Amygdala (tissue), 56 donors: Measurements from ENCODE around the gene APOL6.

Experiments used
- DNase-seq, 56 donors: peaks; one replicate each; lab custom pipeline; 2025; lab: John Stamatoyannopoulos, UW

APOL6 gene, protein sequence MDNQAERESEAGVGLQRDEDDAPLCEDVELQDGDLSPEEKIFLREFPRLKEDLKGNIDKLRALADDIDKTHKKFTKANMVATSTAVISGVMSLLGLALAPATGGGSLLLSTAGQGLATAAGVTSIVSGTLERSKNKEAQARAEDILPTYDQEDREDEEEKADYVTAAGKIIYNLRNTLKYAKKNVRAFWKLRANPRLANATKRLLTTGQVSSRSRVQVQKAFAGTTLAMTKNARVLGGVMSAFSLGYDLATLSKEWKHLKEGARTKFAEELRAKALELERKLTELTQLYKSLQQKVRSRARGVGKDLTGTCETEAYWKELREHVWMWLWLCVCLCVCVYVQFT

DNA sequence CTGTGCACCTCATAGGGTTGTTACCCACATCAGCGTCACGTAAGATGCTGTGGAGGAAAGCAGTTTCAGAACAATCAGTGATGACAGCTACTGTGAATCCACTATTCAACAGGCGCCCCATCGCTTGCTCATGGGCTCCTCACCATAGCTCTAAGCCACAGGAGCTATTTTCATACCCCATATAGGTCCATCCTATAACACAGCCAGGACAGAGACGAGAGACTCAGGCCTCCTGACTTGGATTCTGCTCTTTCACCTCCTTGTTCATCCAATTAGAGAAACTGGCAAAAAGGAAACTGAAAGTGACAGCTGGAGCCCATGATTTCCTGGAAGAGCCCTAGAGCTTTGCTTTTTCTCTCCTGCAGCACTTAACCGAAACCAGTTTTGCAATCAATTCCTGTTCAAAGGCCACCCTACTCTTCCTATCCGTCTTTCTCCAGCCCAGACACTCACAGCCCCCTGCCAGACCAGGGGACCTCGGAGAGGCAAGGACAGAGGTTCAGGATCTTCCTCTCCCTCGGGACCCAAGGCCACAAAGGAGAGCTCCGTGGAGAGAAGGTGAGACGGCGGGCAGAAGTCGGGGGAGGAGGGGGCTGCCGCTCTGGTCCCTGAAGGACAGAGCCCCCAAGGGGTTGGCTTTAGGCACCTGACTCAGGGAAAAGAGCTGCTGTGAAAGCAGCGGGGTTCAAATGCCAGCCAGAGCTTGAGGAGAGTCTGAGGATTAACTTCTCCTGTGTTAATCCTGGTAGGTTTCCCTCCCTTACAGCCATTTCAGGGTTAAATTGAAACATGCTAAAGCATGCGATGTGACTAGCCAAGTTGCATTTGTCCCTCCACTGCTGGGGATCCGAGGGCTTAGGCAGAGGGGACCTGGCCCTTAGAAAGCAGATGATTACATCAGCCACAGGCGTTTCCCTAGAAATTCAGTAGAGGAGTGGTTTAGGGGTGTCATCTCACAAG lies at the start of gene APOL6:
Gene APOL6, plus strand, starts transcription at position 381 of the 960 bp plus-strand sequence. CDS start 7,980 bp downstream, outside the sequence.
- peak in 20 of 56 donors; percentile 3 to 48 (median 18) for DNase-seq

- DNase-seq = no peak
Observed at GRCh38 chr22:35599364-35599763, 48.9 kb upstream of the APOL6 start.

GRCh38 chr22:35600476-35600875 lies 47.8 kb upstream of the APOL6 start:
- DNase-seq = no peak

DNA sequence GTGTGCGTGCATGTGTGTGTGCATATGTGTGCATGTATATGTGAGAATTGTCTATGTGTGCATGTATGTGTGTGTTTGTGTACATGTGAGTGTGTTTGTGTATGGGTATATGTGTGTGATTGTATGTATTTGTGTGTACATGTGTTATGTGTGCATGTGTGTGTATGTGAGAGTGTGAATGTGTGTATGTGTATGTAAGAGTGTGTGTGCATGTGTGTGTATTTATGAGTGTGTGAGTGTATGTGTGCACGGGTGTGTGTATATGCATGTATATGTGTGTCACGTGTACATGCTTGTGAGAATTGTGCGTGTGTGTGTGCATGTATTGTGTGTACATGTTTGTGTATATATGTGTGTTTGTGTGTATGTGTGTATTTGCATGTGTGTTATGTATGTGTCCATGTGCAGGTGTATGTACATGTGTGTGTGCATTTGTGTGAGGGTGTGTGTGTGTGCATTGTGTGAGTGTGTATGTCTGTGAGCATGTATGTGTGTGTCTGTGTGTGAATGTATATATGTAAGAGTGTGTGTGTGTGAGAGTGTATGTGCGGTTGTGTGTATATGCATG lies 47.1 kb upstream of the APOL6 start:
- no peak for DNase-seq

GRCh38 chr22:35601743-35602615 lies 46.3 kb upstream of the APOL6 start:
- DNase-seq = no peak

DNA sequence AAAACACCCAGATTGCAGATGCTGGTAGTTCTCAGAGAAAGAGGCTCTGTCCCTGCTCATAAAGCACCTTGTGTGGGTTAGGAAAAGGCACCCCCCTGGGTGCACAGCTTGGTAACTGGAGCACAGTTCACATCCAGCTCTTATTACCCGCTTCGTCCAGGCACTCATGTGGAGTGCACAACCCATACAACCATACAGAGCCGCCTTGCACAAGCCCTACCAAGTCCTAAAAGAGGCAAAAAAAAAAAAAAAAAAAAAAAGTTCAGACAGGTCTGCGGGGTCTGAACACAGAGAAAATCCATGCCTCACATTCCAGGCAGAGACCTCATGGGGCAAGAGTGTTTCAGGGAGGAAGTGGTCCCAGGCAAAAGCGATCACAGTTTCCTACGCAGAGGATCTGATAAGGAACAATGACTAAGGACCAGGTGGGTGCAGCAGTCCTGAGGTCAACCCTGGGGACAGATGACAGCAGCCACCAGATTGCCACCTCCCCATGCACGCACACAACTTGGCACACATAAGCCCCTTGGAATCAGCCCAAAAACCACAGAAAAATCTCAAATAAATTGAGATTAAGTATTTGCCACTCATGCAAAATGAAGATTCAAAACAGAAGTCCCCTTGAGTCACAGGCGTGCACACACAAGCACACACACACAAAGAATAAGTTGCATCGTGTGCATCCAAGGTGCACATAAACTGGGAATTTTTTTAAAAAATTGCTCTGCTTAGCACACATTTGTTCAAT lies 43.5 kb upstream of the APOL6 start:
- peak in 1 of 56 donors; percentile 4 for DNase-seq

GRCh38 chr22:35605369-35605680 lies 42.9 kb upstream of the APOL6 start:
- DNase-seq = peak in 1 of 56 donors; percentile 34

- DNase-seq = no peak
Observed at GRCh38 chr22:35605851-35606481, 42.3 kb upstream of the APOL6 start.

- DNase-seq = no peak
Observed at GRCh38 chr22:35606916-35607315, 41.3 kb upstream of the APOL6 start.

- DNase-seq = no peak
Observed at GRCh38 chr22:35608088-35608487, 40.2 kb upstream of the APOL6 start.

DNA sequence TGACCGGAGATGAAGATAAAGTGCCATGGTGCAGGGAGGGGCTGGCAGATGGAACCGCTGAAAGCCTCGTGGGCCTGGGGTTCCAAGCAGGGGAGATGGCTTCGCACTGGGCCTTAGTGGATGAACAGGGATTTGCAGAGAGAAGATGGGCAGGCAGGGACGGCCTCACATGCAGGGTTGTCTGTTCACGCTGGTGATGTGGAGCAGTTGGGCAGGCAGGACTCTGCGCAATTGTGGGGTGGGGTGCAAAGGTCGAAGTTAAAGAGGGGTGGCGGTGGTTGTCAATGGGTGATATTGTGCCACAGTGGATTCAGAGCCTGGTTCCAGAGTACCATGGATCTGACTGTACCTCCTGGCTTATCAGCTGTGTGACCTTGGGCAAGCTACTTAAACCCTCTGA lies 39.0 kb upstream of the APOL6 start:
- no peak for DNase-seq

GRCh38 chr22:35609761-35610160 lies 38.5 kb upstream of the APOL6 start:
- no peak for DNase-seq

GRCh38 chr22:35610741-35611140 lies 37.5 kb upstream of the APOL6 start:
- no peak for DNase-seq

DNA sequence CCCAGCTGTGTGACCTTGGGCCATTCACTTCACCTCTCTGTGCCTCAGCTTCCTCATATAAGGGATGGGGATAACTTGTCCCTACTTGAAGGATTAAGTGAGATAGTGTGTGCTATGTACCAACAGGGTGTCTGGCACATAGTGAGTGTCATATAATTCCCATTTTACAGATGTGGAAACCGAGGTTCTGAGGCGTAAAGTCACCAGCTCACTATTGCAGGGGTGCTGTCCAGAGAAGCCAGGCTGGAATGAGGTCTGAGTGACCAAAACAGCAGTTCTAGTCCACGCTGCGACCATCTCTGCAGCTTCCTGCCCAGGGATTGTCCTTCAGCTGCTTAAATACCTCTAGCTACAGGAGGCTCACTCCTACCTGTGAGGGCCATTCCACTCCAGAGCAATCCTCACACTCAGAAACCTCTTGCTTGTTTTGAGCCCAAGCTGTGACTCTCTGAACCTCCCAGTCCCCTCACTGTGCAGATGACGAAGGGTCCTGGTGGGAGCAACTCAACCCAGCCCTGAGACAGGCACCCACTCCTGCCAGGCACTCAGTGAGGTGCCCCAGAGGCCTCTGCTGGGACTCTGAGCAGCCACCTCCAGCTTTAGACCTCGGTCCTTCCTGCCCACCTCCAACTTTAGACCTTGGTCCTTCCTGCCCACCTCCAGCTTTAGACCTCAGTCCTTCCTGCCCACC lies 36.9 kb upstream of the APOL6 start:
- DNase-seq = no peak

DNA sequence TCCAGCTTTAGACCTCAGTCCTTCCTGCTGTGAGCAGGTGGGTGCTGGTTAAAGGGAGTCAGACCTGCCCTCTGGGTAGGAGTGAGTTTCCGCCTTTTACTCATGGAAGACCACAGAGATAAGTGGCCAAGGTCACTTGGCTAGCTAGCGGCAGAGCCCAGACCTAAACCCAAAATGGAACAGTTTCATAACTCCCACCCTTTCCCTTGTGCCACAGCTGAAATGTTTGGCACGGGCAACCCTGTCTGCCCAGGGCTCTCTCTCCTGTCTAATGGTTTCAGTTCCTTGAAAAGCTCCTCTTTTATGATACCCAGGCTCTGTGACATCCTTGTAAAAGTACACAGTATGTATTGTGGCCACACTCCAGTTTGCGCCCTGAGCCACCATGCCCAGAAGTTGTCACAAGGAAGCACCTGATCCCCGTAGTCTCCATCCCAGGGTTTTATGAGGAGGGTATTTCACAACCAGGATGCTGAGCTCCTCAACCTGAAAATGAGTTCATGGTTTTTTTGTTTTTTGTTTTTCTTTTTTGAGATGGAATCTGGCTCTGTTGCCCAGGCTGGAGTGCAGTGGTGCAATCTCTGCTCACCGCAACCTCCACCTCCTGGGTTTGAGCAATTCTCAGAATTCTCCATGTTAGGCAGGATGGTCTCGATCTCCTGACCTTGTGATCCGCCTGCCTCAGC lies 36.2 kb upstream of the APOL6 start:
- no peak for DNase-seq

GRCh38 chr22:35612903-35613302 lies 35.3 kb upstream of the APOL6 start:
- DNase-seq = no peak

GRCh38 chr22:35614404-35614803 lies 33.8 kb upstream of the APOL6 start:
- no peak for DNase-seq

DNA sequence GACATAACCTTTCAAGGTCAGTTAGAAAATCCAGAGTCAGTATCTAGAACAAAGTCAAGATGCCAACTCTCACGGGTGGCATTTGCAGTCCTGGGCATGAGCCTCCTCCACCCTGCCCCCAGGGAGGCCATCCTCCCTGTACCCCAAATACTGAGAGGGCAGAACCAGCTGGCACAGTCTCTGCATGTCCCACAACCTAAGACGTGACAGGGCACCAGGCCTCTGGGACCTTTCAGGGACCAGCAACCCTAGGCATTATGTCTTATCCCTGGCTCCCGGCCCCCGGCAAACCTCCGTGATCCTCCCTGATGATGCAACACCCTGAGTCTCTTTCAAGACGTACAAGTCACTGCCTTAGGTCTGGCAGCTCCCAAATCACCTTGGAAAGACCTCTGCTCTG lies 33.1 kb upstream of the APOL6 start:
- DNase-seq = no peak
